Fibroblast of skin of left biceps (primary cell): ENCODE data around the gene RASAL1.
"Not testable (repeated sequence)": the region's sequence is repeated elsewhere in the genome, so short reads cannot be mapped to it uniquely, and the experiment has no call there.

Experiments
- DNase-seq, 2 experiments: peaks; one replicate each; pipeline ENCODE4 v3.0.0-alpha.2; 2013; ENCODE audit warnings: low read depth in 2 of 2

Gene RASAL1

GRCh38 chr12:113118142-113118541, 17.4 kb downstream of the RASAL1 start:
- no peak for DNase-seq

GRCh38 chr12:113117684-113118083, 17.9 kb downstream of the RASAL1 start:
- DNase-seq = not testable (repeated sequence)

GRCh38 chr12:113116875-113117274, 18.7 kb downstream of the RASAL1 start:
- no peak for DNase-seq

GRCh38 chr12:113115455-113116126, 20.0 kb downstream of the RASAL1 start:
- DNase-seq = no peak

GRCh38 chr12:113114447-113115178, 20.9 kb downstream of the RASAL1 start:
- DNase-seq = no peak

- DNase-seq = no peak
Observed at GRCh38 chr12:113113397-113113796, 22.2 kb downstream of the RASAL1 start.

- no peak for DNase-seq
Observed at GRCh38 chr12:113112043-113112899, 23.3 kb downstream of the RASAL1 start.

- DNase-seq = no peak
Observed at GRCh38 chr12:113111247-113111646, 24.3 kb downstream of the RASAL1 start.

- DNase-seq = no peak
Observed at GRCh38 chr12:113109872-113110599, 25.5 kb downstream of the RASAL1 start.

GRCh38 chr12:113109360-113109759, 26.2 kb downstream of the RASAL1 start:
- DNase-seq = no peak

GRCh38 chr12:113108308-113108707, 27.3 kb downstream of the RASAL1 start:
- DNase-seq = no peak

- no peak for DNase-seq
Observed at GRCh38 chr12:113106361-113106760, 29.2 kb downstream of the RASAL1 start.

GRCh38 chr12:113105606-113106271, 29.8 kb downstream of the RASAL1 start:
- no peak for DNase-seq

- no peak for DNase-seq
Observed at GRCh38 chr12:113104953-113105510, 30.5 kb downstream of the RASAL1 start.

GRCh38 chr12:113103756-113104450, 31.7 kb downstream of the RASAL1 start:
- DNase-seq = no peak

- DNase-seq = no peak
Observed at GRCh38 chr12:113102811-113103210, 32.8 kb downstream of the RASAL1 start.

- DNase-seq = no peak
Observed at GRCh38 chr12:113101751-113102150, 33.8 kb downstream of the RASAL1 start.

- no peak for DNase-seq
Observed at GRCh38 chr12:113099764-113100163, 35.8 kb downstream of the RASAL1 start.

- no peak for DNase-seq
Observed at GRCh38 chr12:113099364-113099763, 36.2 kb downstream of the RASAL1 start.

- DNase-seq = peak; percentile 5 to 8
Observed at GRCh38 chr12:113098441-113099028, 37.0 kb downstream of the RASAL1 start.
